A549 (cell line): Measurements from ENCODE around the gene CSGALNACT2.
A peak's percentile ranks its signal among the peaks of the same experiment; 100 is the strongest.

Source experiments
- CBX2 ChIP-seq: fragments of 200-600 bp; sonication (generic); IDR thresholded peaks from 2 replicates; pipeline ENCODE4 v1.6.1; 2016; ENCODE audit warnings: low read depth, mild to moderate bottlenecking, borderline replicate concordance
- CTCF ChIP-seq: fragments of >200 bp; sonication (Bioruptor Twin); formaldehyde crosslinking; IDR thresholded peaks from 3 replicates; pipeline ENCODE4 v1.5.1; 2016
- FOSB ChIP-seq: fragments of 250-450 bp; sonication (Bioruptor Pico); IDR thresholded peaks from 2 replicates; pipeline ENCODE4 v1.5.0; 2020; ENCODE audit warnings: mild to moderate bottlenecking, moderate library complexity
- GATA3 ChIP-seq: IDR thresholded peaks from 2 replicates; pipeline ENCODE4 v1.6.1; 2012; ENCODE audit warnings: borderline replicate concordance
- KDM1A ChIP-seq: fragments of 200-600 bp; sonication (generic); IDR thresholded peaks from 2 replicates; pipeline ENCODE4 v1.6.1; 2016; ENCODE audit warnings: low read depth, mild to moderate bottlenecking
- MAFK ChIP-seq: fragments of 450-650 bp; IDR thresholded peaks from 2 replicates; pipeline ENCODE4 v1.6.1; 2014; ENCODE audit not compliant: partially characterized antibody
- MAZ ChIP-seq: fragments of 150-350 bp; IDR thresholded peaks from 2 replicates; pipeline ENCODE4 v1.6.1; 2014; ENCODE audit warnings: antibody characterized with exemption, low read depth, low read length, borderline replicate concordance
- POLR2A ChIP-seq: IDR thresholded peaks from 2 replicates; pipeline ENCODE4 v1.6.1; 2012; ENCODE audit warnings: mild to moderate bottlenecking, low read length
- POLR2AphosphoS2 ChIP-seq: conservative IDR thresholded peaks from 2 replicates; pipeline ENCODE4 v1.6.1; 2012; ENCODE audit warnings: low read length, improper control_type of control experiment, inconsistent platforms
- RAD21 ChIP-seq, 2 experiments: fragments of >200 bp in 1 of 2; sonication (Bioruptor Twin) in 1 of 2; formaldehyde crosslinking in 1 of 2; IDR thresholded peaks in 1 of 2; conservative IDR thresholded peaks in 1 of 2; 2 replicates in 1 of 2; 3 replicates in 1 of 2; pipeline ENCODE4 v1.6.1; 2012 to 2018; ENCODE audit warnings: inconsistent platforms in 1 of 2
- REST ChIP-seq: fragments of 200-600 bp; sonication (generic); IDR thresholded peaks from 2 replicates; pipeline ENCODE4 v1.6.1; 2016; ENCODE audit warnings: antibody characterized with exemption, mild to moderate bottlenecking, moderate library complexity
- RFX5 ChIP-seq: fragments of 450-650 bp; IDR thresholded peaks from 2 replicates; pipeline ENCODE4 v1.7.1; 2014; ENCODE audit warnings: antibody characterized with exemption, mild to moderate bottlenecking, moderate library complexity

GRCh38 chr10:43105102-43105955 lies 32.9 kb upstream of the CSGALNACT2 start:
- TF ChIP-seq GATA3 (no peak), FOSB (CRISPR knock-in tag) (no peak), CTCF (peak; percentile 97), KDM1A (no peak), CBX2 (no peak), MAFK (no peak), POLR2A (no peak), REST (no peak), POLR2AphosphoS2 (no peak), RFX5 (no peak), MAZ (peak; percentile 86; the same call in 1 of the 2 replicates), RAD21 (conservative IDR thresholded peaks at IDR 0.05 in 1 of 2, IDR thresholded peaks at IDR 0.05 in 1 of 2) (peak; percentile 89 to 98)
